ENCODE data around the gene BAD.
A peak's percentile ranks its signal among the peaks of the same experiment; 100 is the strongest.
"Not testable (repeated sequence)": the region's sequence is repeated elsewhere in the genome, so short reads cannot be mapped to it uniquely, and the experiment has no call there.

The BAD gene

GRCh38 chr11:64249038-64249437 lies 35.4 kb downstream of the BAD start:
- Mint-ChIP-seq H3K27ac (peak overlapping the region; percentile 7), H3K27me3 (peaks cover 9% of the 10 kb centered on the region), H3K9me3 (no peaks in the 10 kb centered on the region), H3K4me3 (no peak overlapping the region), H3K36me3 (ENCODE audit: low read depth) (peaks cover 47% of the 10 kb centered on the region), H3K4me1 (ENCODE audit: low read depth) (peaks cover 76% of the 10 kb centered on the region)
- intact Hi-C loops (cut with micrococcal nuclease) = no loop called here

GRCh38 chr11:64248578-64248977 lies 35.9 kb downstream of the BAD start:
- Mint-ChIP-seq H3K4me3 (no peak overlapping the region), H3K27me3 (peaks cover 9% of the 10 kb centered on the region), H3K9me3 (no peaks in the 10 kb centered on the region), H3K4me1 (ENCODE audit: low read depth) (peaks cover 76% of the 10 kb centered on the region), H3K27ac (peak overlapping the region; percentile 7), H3K36me3 (ENCODE audit: low read depth) (peaks cover 47% of the 10 kb centered on the region)
- intact Hi-C loops (cut with micrococcal nuclease) = no loop called here

GRCh38 chr11:64247729-64248531 lies 36.5 kb downstream of the BAD start:
- H3K4me3 Mint-ChIP-seq = peak overlapping the region; percentile 82
- no peaks in the 10 kb centered on the region for H3K9me3 Mint-ChIP-seq
- H3K27me3 Mint-ChIP-seq = peaks cover 9% of the 10 kb centered on the region
- peak overlapping the region; percentile 92 for H3K27ac Mint-ChIP-seq
- peaks cover 76% of the 10 kb centered on the region for H3K4me1 Mint-ChIP-seq (ENCODE audit: low read depth)
- peaks cover 51% of the 10 kb centered on the region for H3K36me3 Mint-ChIP-seq (ENCODE audit: low read depth)
- intact Hi-C loops (cut with micrococcal nuclease) = loop anchor here (2.0 kb wide), 1 partner anchor 17 kb away; the partner anchor contains the start of gene DNAJC4

- intact Hi-C loops (cut with micrococcal nuclease) = loop anchor here (2.0 kb wide), 1 partner anchor 16 kb away; the partner anchor contains the start of gene DNAJC4
- no peaks in the 10 kb centered on the region for H3K9me3 Mint-ChIP-seq
- H3K4me3 Mint-ChIP-seq = peak within 1 kb of the TSS; percentile 89
- H3K27ac Mint-ChIP-seq = peak within 1 kb of the TSS; percentile 92
- H3K36me3 Mint-ChIP-seq (ENCODE audit: low read depth) = peaks cover 51% of the 10 kb centered on the region
- peaks cover 77% of the 10 kb centered on the region for H3K4me1 Mint-ChIP-seq (ENCODE audit: low read depth)
- peaks cover 9% of the 10 kb centered on the region for H3K27me3 Mint-ChIP-seq
Measured at GRCh38 chr11:64246871-64247728, 37.4 kb downstream of the BAD start, which contains the start of gene PPP1R14B. PPP1R14B (minus strand) TSS chr11:64246943; CDS start chr11:64246673, 270 bp downstream.

- not testable (repeated sequence) for H3K27me3 Mint-ChIP-seq, H3K9me3 Mint-ChIP-seq
- intact Hi-C loops (cut with micrococcal nuclease) = loop anchor here (2.0 kb wide), 1 partner anchor 16 kb away; the partner anchor contains the start of gene DNAJC4
- peak overlapping the region; percentile 82 for H3K4me3 Mint-ChIP-seq
- H3K4me1 Mint-ChIP-seq (ENCODE audit: low read depth) = peaks cover 74% of the 10 kb centered on the region
- H3K27ac Mint-ChIP-seq = peak overlapping the region; percentile 92
- H3K36me3 Mint-ChIP-seq (ENCODE audit: low read depth) = peaks cover 48% of the 10 kb centered on the region
Measured at GRCh38 chr11:64246621-64246870, 37.9 kb downstream of the BAD start.

DNA sequence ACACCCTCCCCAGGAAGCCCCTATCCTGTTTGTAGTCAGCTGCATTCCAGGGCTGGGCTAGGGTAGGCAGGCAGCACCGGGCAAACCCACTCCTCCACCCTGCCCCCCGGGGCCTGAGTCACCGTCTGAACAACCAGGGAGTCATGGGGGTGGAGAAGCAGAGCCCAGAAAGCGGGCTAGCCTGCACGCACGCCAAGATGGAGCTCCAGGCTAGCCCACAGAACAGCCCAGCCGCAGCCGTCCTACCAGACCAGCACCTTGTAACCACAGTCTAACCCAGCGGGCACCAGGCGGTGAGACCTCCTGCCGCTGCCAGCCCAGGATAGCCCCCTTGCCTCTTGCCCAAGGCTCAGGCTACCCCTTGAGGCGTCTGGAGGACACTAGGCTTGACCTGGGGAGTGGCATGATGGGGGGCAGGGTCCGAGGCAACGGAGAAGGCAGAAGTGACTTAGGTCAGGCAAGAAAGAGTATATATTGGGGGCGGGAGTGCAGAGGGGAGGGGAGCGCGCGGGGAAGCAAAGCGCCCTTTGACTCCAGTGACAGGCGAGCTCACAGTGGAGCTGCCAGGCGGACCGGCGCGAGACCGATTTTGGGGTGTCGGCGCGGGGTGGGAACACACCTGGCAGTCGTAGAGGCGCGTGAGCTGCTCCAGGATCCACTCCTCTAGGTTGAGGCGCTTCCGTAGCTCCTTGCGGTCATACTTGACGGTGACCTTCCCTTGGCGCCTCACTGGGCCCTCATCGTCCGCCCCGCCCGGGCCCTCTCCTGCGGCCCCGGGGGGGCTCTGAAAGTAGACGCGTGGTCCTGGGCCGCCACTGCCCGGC lies 38.5 kb downstream of the BAD start:
- Mint-ChIP-seq H3K4me3 (peak overlapping the region; percentile 89), H3K9me3 (no peaks in the 10 kb centered on the region), H3K36me3 (ENCODE audit: low read depth) (peaks cover 51% of the 10 kb centered on the region), H3K4me1 (ENCODE audit: low read depth) (peaks cover 71% of the 10 kb centered on the region), H3K27ac (peak overlapping the region; percentile 92), H3K27me3 (peaks cover 9% of the 10 kb centered on the region)
- intact Hi-C loops (cut with micrococcal nuclease) = loop anchor here (2.0 kb wide), 1 partner anchor 15 kb away; the partner anchor contains the start of gene DNAJC4

GRCh38 chr11:64245401-64245796 lies 39.1 kb downstream of the BAD start:
- Mint-ChIP-seq H3K9me3 (no peaks in the 10 kb centered on the region), H3K27ac (peak overlapping the region; percentile 92), H3K4me1 (ENCODE audit: low read depth) (peaks cover 68% of the 10 kb centered on the region)

DNA sequence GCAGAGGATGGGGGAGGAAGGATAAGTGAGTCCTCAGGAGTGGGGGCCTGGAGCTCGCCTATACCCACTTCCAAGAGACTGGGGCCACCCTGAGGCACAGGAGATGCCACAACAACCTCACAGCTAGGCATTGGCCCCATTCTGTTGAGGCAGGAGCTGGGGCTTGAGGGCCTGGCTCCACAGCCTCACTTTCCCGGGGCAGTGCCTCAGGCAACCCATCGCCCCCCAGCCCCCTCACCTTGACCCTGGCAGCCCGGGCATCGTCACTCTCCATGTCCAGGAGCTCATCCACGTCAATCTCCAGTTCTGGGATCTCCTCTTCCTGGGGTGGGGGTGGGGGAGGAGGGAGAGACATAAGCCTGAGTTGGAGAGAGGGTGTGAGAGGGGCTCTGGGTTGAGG lies 39.5 kb downstream of the BAD start:
- Mint-ChIP-seq H3K9me3 (no peaks in the 10 kb centered on the region), H3K4me3 (peak overlapping the region; percentile 89), H3K27ac (peak overlapping the region; percentile 92), H3K4me1 (ENCODE audit: low read depth) (peaks cover 72% of the 10 kb centered on the region), H3K27me3 (peaks cover 1% of the 10 kb centered on the region), H3K36me3 (ENCODE audit: low read depth) (peaks cover 58% of the 10 kb centered on the region)
- intact Hi-C loops (cut with micrococcal nuclease) = no loop called here

More at GRCh38 chr11:64245401-64245796, 39.1 kb downstream of the BAD start:
- Mint-ChIP-seq H3K27me3 (peaks cover 4% of the 10 kb centered on the region), H3K36me3 (ENCODE audit: low read depth) (peaks cover 56% of the 10 kb centered on the region), H3K4me3 (peak overlapping the region; percentile 89)
- intact Hi-C loops (cut with micrococcal nuclease) = no loop called here

DNA sequence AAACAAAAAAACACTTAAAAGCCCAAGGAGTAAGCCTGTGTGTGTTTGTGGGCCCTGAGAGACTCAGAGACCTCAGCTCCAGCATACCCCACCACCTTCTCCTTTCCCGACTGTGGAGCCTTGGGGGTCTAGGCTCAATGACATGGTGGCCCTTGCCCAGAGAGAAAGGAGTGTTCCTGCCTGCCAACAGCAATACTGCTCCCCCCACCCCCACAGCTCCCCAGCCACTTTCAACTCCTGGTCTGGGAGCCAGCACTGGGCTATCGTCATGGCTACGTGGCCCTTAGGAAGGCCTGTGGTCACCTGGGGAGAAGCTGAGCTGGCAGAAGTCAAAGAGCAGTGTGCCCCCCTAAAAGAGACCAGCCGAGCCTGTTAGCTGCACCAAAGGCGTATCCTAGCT lies 40.4 kb downstream of the BAD start:
- Mint-ChIP-seq H3K4me1 (ENCODE audit: low read depth) (peaks cover 77% of the 10 kb centered on the region), H3K4me3 (no peak overlapping the region), H3K36me3 (ENCODE audit: low read depth) (peaks cover 63% of the 10 kb centered on the region), H3K9me3 (no peaks in the 10 kb centered on the region), H3K27me3 (no peaks in the 10 kb centered on the region), H3K27ac (no peak overlapping the region)
- intact Hi-C loops (cut with micrococcal nuclease) = no loop called here

GRCh38 chr11:64243236-64243854 lies 41.1 kb downstream of the BAD start:
- H3K27ac Mint-ChIP-seq = no peak overlapping the region
- no peaks in the 10 kb centered on the region for H3K9me3 Mint-ChIP-seq
- H3K36me3 Mint-ChIP-seq (ENCODE audit: low read depth) = peaks cover 71% of the 10 kb centered on the region
- intact Hi-C loops (cut with micrococcal nuclease) = no loop called here
- H3K4me3 Mint-ChIP-seq = peak overlapping the region; percentile 83
- no peaks in the 10 kb centered on the region for H3K27me3 Mint-ChIP-seq
- H3K4me1 Mint-ChIP-seq (ENCODE audit: low read depth) = peaks cover 78% of the 10 kb centered on the region

DNA sequence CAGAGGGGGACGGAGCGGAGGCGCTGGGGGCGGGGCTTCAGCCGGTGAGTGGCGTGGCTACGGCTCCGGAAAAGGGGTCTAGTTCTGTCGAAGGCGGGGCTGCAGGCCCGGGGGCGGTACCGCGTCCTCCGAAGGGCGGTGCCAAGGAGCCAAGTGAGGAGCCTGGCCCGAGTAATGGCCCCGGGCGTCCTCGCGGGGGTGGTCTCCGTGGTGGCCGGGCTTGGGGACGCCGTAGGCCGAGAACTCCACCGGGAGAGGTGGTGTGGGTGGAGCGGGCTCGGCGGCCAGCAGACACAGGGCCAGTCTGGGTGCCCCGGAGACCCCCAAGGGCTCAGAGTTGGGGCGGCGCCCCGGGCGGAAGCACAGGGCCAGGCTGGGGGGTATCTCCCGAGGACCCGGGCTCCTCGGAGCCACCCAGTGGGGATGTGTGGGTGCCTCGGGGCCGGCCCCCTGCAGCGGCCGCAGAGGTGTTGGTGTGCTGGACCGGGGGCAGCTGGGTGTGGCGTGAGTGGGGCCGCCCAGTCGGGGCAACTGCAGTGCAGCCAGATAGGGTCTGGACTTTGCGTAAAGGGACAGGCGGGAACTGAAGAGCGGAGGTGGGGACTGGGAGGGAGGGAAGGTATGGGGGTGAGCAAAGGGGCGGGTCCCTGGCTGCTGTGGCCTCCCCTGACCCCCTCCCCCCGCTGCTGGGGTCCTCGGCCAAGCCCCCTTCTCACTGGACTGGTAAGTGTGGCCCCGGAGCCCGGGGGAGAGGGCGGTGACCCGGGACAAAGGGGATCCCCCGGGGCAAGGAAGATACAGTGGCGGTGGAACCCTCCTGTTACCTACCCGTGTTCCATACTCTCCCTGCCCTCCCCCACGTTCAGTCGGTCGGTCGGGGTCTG lies 42.7 kb downstream of the BAD start:
- no peaks in the 10 kb centered on the region for H3K9me3 Mint-ChIP-seq
- intact Hi-C loops (cut with micrococcal nuclease) = loop anchor here (2.0 kb wide), 1 partner anchor 29 kb away; no protein-coding TSS in a partner anchor

GRCh38 chr11:64241241-64241490 lies 43.3 kb downstream of the BAD start:
- Mint-ChIP-seq H3K27me3 (no peaks in the 10 kb centered on the region), H3K36me3 (ENCODE audit: low read depth) (peaks cover 85% of the 10 kb centered on the region), H3K4me3 (peak overlapping the region; percentile 83), H3K27ac (peak overlapping the region; percentile 99), H3K9me3 (no peaks in the 10 kb centered on the region), H3K4me1 (ENCODE audit: low read depth) (peaks cover 83% of the 10 kb centered on the region)
- intact Hi-C loops (cut with micrococcal nuclease) = loop anchor here (2.0 kb wide), 1 partner anchor 30 kb away; no protein-coding TSS in a partner anchor

More for the DNA sequence above, 42.7 kb downstream of the BAD start:
- Mint-ChIP-seq H3K27me3 (no peaks in the 10 kb centered on the region), H3K4me3 (peak overlapping the region; percentile 83), H3K36me3 (ENCODE audit: low read depth) (peaks cover 81% of the 10 kb centered on the region), H3K4me1 (ENCODE audit: low read depth) (peaks cover 78% of the 10 kb centered on the region), H3K27ac (peak overlapping the region; percentile 99)
